HG03565 (cell line): ENCODE results near the gene NEURL4.

Source experiments
- ATAC-seq: cut with Tn5 transposase; IDR thresholded peaks from one replicate; pipeline ENCODE4 v1.9.1; 2021; ENCODE audit warnings: mild to moderate bottlenecking, moderate library complexity; ENCODE audit not compliant: unreplicated experiment

The NEURL4 gene

GRCh38 chr17:7324438-7324779, 4.7 kb downstream of the NEURL4 start:
- ATAC-seq = no peak

- no peak for ATAC-seq
Measured at GRCh38 chr17:7323731-7324437, 5.3 kb downstream of the NEURL4 start.

- no peak for ATAC-seq
Measured at GRCh38 chr17:7322520-7323194, 6.5 kb downstream of the NEURL4 start.

GRCh38 chr17:7321466-7321865, 7.7 kb downstream of the NEURL4 start:
- ATAC-seq = no peak

GRCh38 chr17:7318121-7318860, 10.8 kb downstream of the NEURL4 start:
- ATAC-seq = no peak

- ATAC-seq = no peak
Measured at GRCh38 chr17:7317161-7317803, 11.9 kb downstream of the NEURL4 start.

GRCh38 chr17:7315570-7316235, 13.4 kb downstream of the NEURL4 start:
- ATAC-seq = no peak

- peak; percentile 46 for ATAC-seq
Measured at GRCh38 chr17:7314719-7315569, 14.2 kb downstream of the NEURL4 start, which contains the start of gene GPS2. TSS of gene GPS2 (minus strand) at chr17:7315360. CDS start at chr17:7315052, 308 bp downstream.

GRCh38 chr17:7313890-7314718, 15.0 kb downstream of the NEURL4 start:
- ATAC-seq = no peak

- ATAC-seq = no peak
Measured at GRCh38 chr17:7313088-7313889, 15.8 kb downstream of the NEURL4 start.

GRCh38 chr17:7312432-7313087, 16.6 kb downstream of the NEURL4 start:
- ATAC-seq = no peak

GRCh38 chr17:7311110-7311705, 17.9 kb downstream of the NEURL4 start:
- no peak for ATAC-seq

GRCh38 chr17:7309628-7310027, 19.5 kb downstream of the NEURL4 start:
- no peak for ATAC-seq

GRCh38 chr17:7308625-7309433, 20.3 kb downstream of the NEURL4 start:
- no peak for ATAC-seq

GRCh38 chr17:7307686-7308624, 21.2 kb downstream of the NEURL4 start:
- no peak for ATAC-seq
